Pancreas (tissue), 10 donors: ENCODE data around the gene SLC51B. TPM values are rescaled to one million over a fixed set of nuclear protein-coding genes. Genes with fewer than 3 reads are reported as not detected.
"Not testable (repeated sequence)": the region's sequence is repeated elsewhere in the genome, so short reads cannot be mapped to it uniquely, and the experiment has no call there.

ENCODE experiments used
- ATAC-seq, 4 donors: fragments of 200-7000 bp; cut with Tn5 transposase; one replicate each; pipeline versions ENCODE4 v1.8.0 to v1.9.1; 2020; ENCODE audit warnings: mild to moderate bottlenecking in 4 of 4, moderate library complexity in 4 of 4
- DNase-seq, 6 donors: peaks; one replicate each; pipeline ENCODE4 v3.0.0-alpha.2; 2020
- FAIRE-seq: peaks from 2 replicates; lab custom pipeline; 2012; peaks lifted over from hg19 to GRCh38; lab: Jason Lieb, UNC
- H3K27ac ChIP-seq, 4 donors: fragments of 200-600 bp; sonication (generic); 1 replicate in 3 of 4; 2 replicates in 1 of 4; pipeline versions ENCODE4 v1.5.0 to v1.8.0; 2020
- H3K27me3 ChIP-seq, 4 donors: fragments of 200-600 bp; one replicate each; pipeline ENCODE4 v1.8.0; 2021
- H3K36me3 ChIP-seq, 3 donors: fragments of 200-600 bp; sonication (generic) in 1 of 3; one replicate each; pipeline versions ENCODE4 v1.5.0 to v1.8.0; 2020 to 2021
- H3K4me1 ChIP-seq, 3 donors: fragments of 200-600 bp; one replicate each; pipeline ENCODE4 v1.8.0; 2021
- H3K4me3 ChIP-seq, 4 donors: fragments of 200-600 bp; sonication (generic) in 2 of 4; one replicate each; pipeline versions ENCODE4 v1.5.0 to v1.8.0; 2020 to 2021
- H3K9me3 ChIP-seq, 4 donors: fragments of 200-600 bp; one replicate each; pipeline ENCODE4 v1.8.0; 2021
- CTCF ChIP-seq, 4 donors: fragments of 200-600 bp; sonication (generic) in 3 of 4; IDR thresholded peaks; one replicate each; pipeline versions ENCODE4 v1.5.0 to v1.8.0; 2021; ENCODE audit warnings: antibody characterized with exemption in 4 of 4
- WGBS, 2 donors: extraction: QIAGEN DNeasy Blood & Tissue Kit; methylation state at CpG; one replicate each; pipeline ENCODE4 v1.1.7; 2013; 5-methylcytosine and 5-hydroxymethylcytosine counted together
- intact Hi-C, 3 donors: fragments of 100-400 bp; cut with DNase I; formaldehyde crosslinking; loops; one replicate each; pipeline versions ENCODE4 v1.11.1 to v1.14.2; 2022
- polyA plus RNA-seq, 2 donors: library from polyadenylated mRNA; stranded (reverse); fragments of 200-250 nt; gene quantifications; one replicate each; pipeline ENCODE4 v1.2.3, GENCODE V29; 2013
- total RNA-seq, 6 donors: library from RNA; stranded (reverse); fragmentation: NEBNext Ultra II Directional in 4 of 6; extraction: Animal tissue kit (Norgen Biotek cat#: 25700) in 4 of 6; gene quantifications; one replicate each; pipeline versions ENCODE4 v1.2.1 to v1.2.4, GENCODE V29; 2021 to 2023
- donor health status: healthy with polysubstance abuse.
- donor health status: DM: no; HTN: no; CAD: no; lungs with moderate emphysema.
- donor health status: DM: no; HTN: no; CAD: no.
- donor health status: control.
- donor health status: control.
- donor health status: Bipolar disorder and iron deficiency.
- donor health status: DM: yes; HTN: yes; CAD: no.
- donor health status: DM: no; HTN: no; CAD: no.
- donor health status: DM: no; HTN: no; CAD: no.
- donor health status: DM: yes; HTN: yes; CAD: no.

The SLC51B gene
- total and polyA plus RNA-seq, 8 donors, result 0.26 to 1.1 (median 0.49) TPM; not detected in 5

GRCh38 chr15:65038428-65038827 lies 6.8 kb upstream of the SLC51B start:
- 88 to 90% methylated on average over 3 of the region's 3 CpGs for WGBS, 2 donors
- no peak overlapping the region for H3K27ac ChIP-seq
- H3K9me3 ChIP-seq, result no peaks in the 10 kb centered on the region
- intact Hi-C loops, result no loop called here
- H3K4me1 ChIP-seq, result peaks cover 0 to 4% (median 0%) of the 10 kb centered on the region in 3 donors
- no peak for FAIRE-seq
- no peaks in the 10 kb centered on the region for H3K27me3 ChIP-seq
- no peak overlapping the region for H3K4me3 ChIP-seq
- no peaks in the 10 kb centered on the region for H3K36me3 ChIP-seq
- DNase-seq, result no peak
- TF ChIP-seq CTCF (IDR thresholded peaks at IDR 0.05), result no peak
- ATAC-seq, result no peak

GRCh38 chr15:65038836-65039235 lies 6.4 kb upstream of the SLC51B start:
- no peak for TF ChIP-seq CTCF (IDR thresholded peaks at IDR 0.05)
- Histone ChIP-seq H3K27ac (no peak overlapping the region), H3K27me3 (no peaks in the 10 kb centered on the region), H3K4me1 (peaks cover 0 to under 1% (median 0%) of the 10 kb centered on the region in 3 donors), H3K4me3 (no peak overlapping the region), H3K36me3 (no peaks in the 10 kb centered on the region), H3K9me3 (no peaks in the 10 kb centered on the region)
- ATAC-seq (no peak), FAIRE-seq (no peak), DNase-seq (no peak)
- intact Hi-C loops, result no loop called here
- WGBS, 2 donors, result 76 to 78% methylated on average over 5 of the region's 5 CpGs

- no peaks in the 10 kb centered on the region for H3K27me3 ChIP-seq
- H3K4me1 ChIP-seq, result peaks cover 0 to 2% (median 0%) of the 10 kb centered on the region in 3 donors
- ATAC-seq (no peak), DNase-seq (no peak), FAIRE-seq (no peak)
- 82 to 89% methylated on average over 6 of the region's 6 CpGs for WGBS, 2 donors
- H3K36me3 ChIP-seq, result no peaks in the 10 kb centered on the region
- no peak for TF ChIP-seq CTCF (IDR thresholded peaks at IDR 0.05)
- H3K4me3 ChIP-seq, result no peak overlapping the region
- intact Hi-C loops, result no loop called here
- H3K27ac ChIP-seq, result no peak overlapping the region
- no peaks in the 10 kb centered on the region for H3K9me3 ChIP-seq
Measured at GRCh38 chr15:65040461-65040860, 4.7 kb upstream of the SLC51B start.

GRCh38 chr15:65041787-65042186 lies 3.4 kb upstream of the SLC51B start:
- Histone ChIP-seq H3K4me1 (peaks cover 0 to 2% (median 0%) of the 10 kb centered on the region in 3 donors), H3K36me3 (no peaks in the 10 kb centered on the region), H3K27me3 (no peaks in the 10 kb centered on the region), H3K4me3 (no peak overlapping the region), H3K9me3 (no peaks in the 10 kb centered on the region), H3K27ac (no peak overlapping the region)
- DNase-seq (no peak), ATAC-seq (no peak), FAIRE-seq (no peak)
- TF ChIP-seq CTCF (IDR thresholded peaks at IDR 0.05), result no peak
- WGBS, 2 donors, result 67 to 71% methylated on average over 2 of the region's 2 CpGs
- intact Hi-C loops, result no loop called here

GRCh38 chr15:65042776-65043327 lies 2.3 kb upstream of the SLC51B start:
- Histone ChIP-seq H3K36me3 (no peaks in the 10 kb centered on the region), H3K27me3 (no peaks in the 10 kb centered on the region), H3K4me3 (no peak overlapping the region), H3K27ac (no peak overlapping the region), H3K4me1 (peaks cover 0 to 2% (median 0%) of the 10 kb centered on the region in 3 donors), H3K9me3 (no peaks in the 10 kb centered on the region)
- FAIRE-seq, result no peak
- no peak for TF ChIP-seq CTCF (IDR thresholded peaks at IDR 0.05)
- DNase-seq, result no peak
- intact Hi-C loops, result no loop called here
- 59 to 75% methylated on average over 4 of the region's 4 CpGs for WGBS, 2 donors
- ATAC-seq, result no peak

GRCh38 chr15:65044218-65044617 lies 969 bp upstream of the SLC51B start:
- DNase-seq, H3K27me3 ChIP-seq, H3K36me3 ChIP-seq, H3K4me3 ChIP-seq, H3K27ac ChIP-seq, H3K4me1 ChIP-seq, intact Hi-C loops, FAIRE-seq, H3K9me3 ChIP-seq: not testable (repeated sequence)
- 73 to 75% methylated on average over 5 of the region's 5 CpGs for WGBS, 2 donors
- peak in 2 of 4 donors; percentile 64 to 79 for ATAC-seq
